HEK293 (cell line): ENCODE results near the gene DOK7.

ENCODE experiments used
- CTCF ChIA-PET: fragments of 350-600 bp; formaldehyde crosslinking; extraction: SDS; loops from one replicate; lab custom pipeline; 2021; ENCODE audit warnings: antibody characterized with exemption; lab: Yijun Ruan, JAX
- POLR2A ChIA-PET: fragments of 300-600 bp; formaldehyde crosslinking; extraction: SDS; loops from one replicate; lab custom pipeline; 2020; ENCODE audit warnings: antibody characterized with exemption, inconsistent platforms; lab: Yijun Ruan, JAX
- H3K27ac ChIP-seq: fragments of 200-500 bp; sonication (Bioruptor generic); 2 replicates; pipeline ENCODE4 v1.5.1; 2014; ENCODE audit warnings: low read depth, low read length, control low read depth, inconsistent platforms; ENCODE audit errors: extremely low read depth
- H3K36me3 ChIP-seq, 2 experiments: fragments of 200-500 bp in 1 of 2; sonication (Bioruptor generic) in 1 of 2; 1 replicate in 1 of 2; 2 replicates in 1 of 2; pipeline ENCODE4 v1.5.1; 2014 to 2017; ENCODE audit warnings: inconsistent platforms in 2 of 2, low read length in 2 of 2; ENCODE audit not compliant: control insufficient read depth in 2 of 2, insufficient read depth in 1 of 2
- H3K4me1 ChIP-seq: fragments of 200-500 bp; sonication (Bioruptor generic); 2 replicates; pipeline ENCODE4 v1.5.1; 2014; ENCODE audit warnings: mild to moderate bottlenecking, low read length, inconsistent platforms; ENCODE audit not compliant: control insufficient read depth, insufficient read depth
- H3K4me3 ChIP-seq: 2 replicates; pipeline ENCODE4 v1.5.1; 2011; ENCODE audit warnings: low read depth, mild to moderate bottlenecking, control low read depth, low read length, moderate library complexity
- H3K9me3 ChIP-seq: fragments of 200-500 bp; sonication (Bioruptor generic); 2 replicates; pipeline ENCODE4 v1.5.1; 2014; ENCODE audit warnings: low read depth, low read length, inconsistent platforms; ENCODE audit not compliant: control insufficient read depth, insufficient read depth
- GLI2 ChIP-seq: fragments of 450-650 bp; formaldehyde crosslinking; IDR thresholded peaks from 2 replicates; pipeline ENCODE4; 2017; ENCODE audit warnings: missing biosample characterization, missing genetic modification characterization, low read depth, borderline replicate concordance
- HOXD13 ChIP-seq: sonication (generic); formaldehyde crosslinking; IDR thresholded peaks from 2 replicates; pipeline ENCODE4 v1.8.0; 2022; ENCODE audit warnings: missing genetic modification reagents, borderline replicate concordance
- KLF16 ChIP-seq: fragments of 450-650 bp; formaldehyde crosslinking; IDR thresholded peaks from 2 replicates; pipeline ENCODE4 v1.5.1; 2017; ENCODE audit warnings: missing biosample characterization, missing genetic modification characterization
- MEIS1 ChIP-seq: sonication (generic); formaldehyde crosslinking; IDR thresholded peaks from 2 replicates; pipeline ENCODE4 v1.8.1; 2022; ENCODE audit warnings: missing genetic modification reagents, mild to moderate bottlenecking, borderline replicate concordance
- MZF1 ChIP-seq: fragments of 450-650 bp; formaldehyde crosslinking; IDR thresholded peaks from 2 replicates; pipeline ENCODE4 v1.5.1; 2017; ENCODE audit warnings: missing biosample characterization, missing genetic modification characterization, borderline replicate concordance
- OSR2 ChIP-seq: fragments of 450-650 bp; formaldehyde crosslinking; IDR thresholded peaks from 2 replicates; pipeline ENCODE4 v1.5.1; 2016; ENCODE audit warnings: missing biosample characterization, missing genetic modification characterization
- OVOL3 ChIP-seq: fragments of 450-650 bp; formaldehyde crosslinking; IDR thresholded peaks from 2 replicates; pipeline ENCODE4 v1.5.1; 2016; ENCODE audit warnings: missing biosample characterization, missing genetic modification characterization
- PBX3 ChIP-seq: sonication (generic); formaldehyde crosslinking; IDR thresholded peaks from 2 replicates; pipeline ENCODE4 v1.8.1; 2022; ENCODE audit warnings: mild to moderate bottlenecking, moderate library complexity, missing genetic modification reagents
- SCRT1 ChIP-seq: fragments of 450-650 bp; formaldehyde crosslinking; IDR thresholded peaks from 2 replicates; pipeline ENCODE4 v1.5.1; 2016; ENCODE audit warnings: missing biosample characterization, missing genetic modification characterization, borderline replicate concordance
- ZBTB1 ChIP-seq: fragments of 450-650 bp; formaldehyde crosslinking; IDR thresholded peaks from 2 replicates; pipeline ENCODE4 v1.5.1; 2016; ENCODE audit warnings: missing biosample characterization, missing genetic modification characterization
- ZBTB11 ChIP-seq: fragments of 450-650 bp; formaldehyde crosslinking; conservative IDR thresholded peaks from 2 replicates; pipeline ENCODE4 v1.5.1; 2016; ENCODE audit warnings: low read depth, missing biosample characterization, missing genetic modification characterization
- ZNF146 ChIP-seq: fragments of 450-650 bp; formaldehyde crosslinking; IDR thresholded peaks from 2 replicates; pipeline ENCODE4 v1.5.1; 2016; ENCODE audit warnings: missing biosample characterization, missing genetic modification characterization
- ZNF155 ChIP-seq: fragments of 450-650 bp; formaldehyde crosslinking; IDR thresholded peaks from 2 replicates; pipeline ENCODE4 v1.5.1; 2016; ENCODE audit warnings: missing biosample characterization, missing genetic modification characterization
- ZNF175 ChIP-seq: fragments of 450-650 bp; formaldehyde crosslinking; IDR thresholded peaks from 2 replicates; pipeline ENCODE4 v1.5.1; 2016; ENCODE audit warnings: missing biosample characterization, missing genetic modification characterization
- ZNF26 ChIP-seq: fragments of 450-650 bp; formaldehyde crosslinking; IDR thresholded peaks from 2 replicates; pipeline ENCODE4 v1.5.1; 2016; ENCODE audit warnings: missing biosample characterization, missing genetic modification characterization
- ZNF350 ChIP-seq: fragments of 450-650 bp; formaldehyde crosslinking; IDR thresholded peaks from 2 replicates; pipeline ENCODE4 v1.5.0; 2017; ENCODE audit warnings: missing biosample characterization, mild to moderate bottlenecking, missing genetic modification characterization
- ZNF449 ChIP-seq: fragments of 450-650 bp; formaldehyde crosslinking; IDR thresholded peaks from 2 replicates; pipeline ENCODE4 v1.5.1; 2017; ENCODE audit warnings: missing biosample characterization, mild to moderate bottlenecking, missing genetic modification characterization, moderate library complexity
- ZNF501 ChIP-seq: fragments of 450-650 bp; formaldehyde crosslinking; IDR thresholded peaks from 2 replicates; pipeline ENCODE4 v1.5.1; 2016; ENCODE audit warnings: missing biosample characterization, missing genetic modification characterization
- ZNF510 ChIP-seq: fragments of 450-650 bp; formaldehyde crosslinking; IDR thresholded peaks from 2 replicates; pipeline ENCODE4 v1.5.1; 2018; ENCODE audit warnings: mild to moderate bottlenecking, missing genetic modification characterization, missing biosample characterization; ENCODE audit not compliant: insufficient replicate concordance
- ZNF560 ChIP-seq: fragments of 450-650 bp; formaldehyde crosslinking; IDR thresholded peaks from 2 replicates; pipeline ENCODE4 v1.5.1; 2017; ENCODE audit warnings: missing biosample characterization, missing genetic modification characterization, borderline replicate concordance
- ZNF571 ChIP-seq: fragments of 450-650 bp; formaldehyde crosslinking; IDR thresholded peaks from 2 replicates; pipeline ENCODE4 v1.5.0; 2017; ENCODE audit warnings: missing biosample characterization, missing genetic modification characterization
- ZNF747 ChIP-seq: fragments of 450-650 bp; formaldehyde crosslinking; IDR thresholded peaks from 2 replicates; pipeline ENCODE4 v1.5.1; 2016; ENCODE audit warnings: missing biosample characterization, missing genetic modification characterization
- ZNF768 ChIP-seq: fragments of 450-650 bp; formaldehyde crosslinking; IDR thresholded peaks from 2 replicates; pipeline ENCODE4 v1.5.1; 2018; ENCODE audit warnings: missing biosample characterization, mild to moderate bottlenecking, missing genetic modification characterization
- ZSCAN16 ChIP-seq: fragments of 450-650 bp; formaldehyde crosslinking; IDR thresholded peaks from 2 replicates; pipeline ENCODE4 v1.5.1; 2016; ENCODE audit warnings: missing biosample characterization, missing genetic modification characterization

Gene DOK7

GRCh38 chr4:3500634-3501101, 37.6 kb downstream of the DOK7 start (continued):
- TF ChIP-seq ZNF449 (tag by site-specific recombination), result no peak
- TF ChIP-seq ZNF501 (tag by site-specific recombination), result no peak
- TF ChIP-seq ZNF510 (tag by site-specific recombination), result no peak
- TF ChIP-seq ZNF175 (tag by site-specific recombination), result no peak
- no peak for TF ChIP-seq ZNF155 (tag by site-specific recombination)
- TF ChIP-seq HOXD13, result no peak

- no peaks in the 10 kb centered on the region for H3K9me3 ChIP-seq
- H3K4me3 ChIP-seq, result no peak overlapping the region
- H3K27ac ChIP-seq, result no peak overlapping the region
- no peaks in the 10 kb centered on the region for H3K4me1 ChIP-seq
- ChIA-PET POLR2A (no interaction called here), CTCF (interaction anchor here (0.5 kb wide), 1 partner anchor 441 kb away, joined by 3 read pairs; no protein-coding TSS in a partner anchor)
- H3K36me3 ChIP-seq, result peaks cover 0 to 32% of the 10 kb centered on the region in 2 experiments; a peak in 2 of 3 replicates
- no peak for TF ChIP-seq ZBTB11 (tag by site-specific recombination)
- no peak for TF ChIP-seq ZNF768 (tag by site-specific recombination)
- TF ChIP-seq OVOL3, result no peak
- no peak for TF ChIP-seq ZBTB1
- TF ChIP-seq ZSCAN16 (tag by site-specific recombination), result no peak
- TF ChIP-seq ZNF350 (tag by site-specific recombination), result no peak
- no peak for TF ChIP-seq MZF1
- TF ChIP-seq ZNF501 (tag by site-specific recombination), result no peak
- no peak for TF ChIP-seq GLI2 (tag by site-specific recombination)
- no peak for TF ChIP-seq KLF16
- TF ChIP-seq ZNF560 (tag by site-specific recombination), result no peak
- no peak for TF ChIP-seq ZNF26 (tag by site-specific recombination)
- TF ChIP-seq ZNF571 (tag by site-specific recombination), result no peak
- TF ChIP-seq SCRT1, result no peak
- TF ChIP-seq MEIS1 (CRISPR knock-in tag), result no peak
- TF ChIP-seq ZNF747 (tag by site-specific recombination), result no peak
- no peak for TF ChIP-seq ZNF146 (tag by site-specific recombination)
- TF ChIP-seq OSR2 (tag by site-specific recombination), result no peak
- no peak for TF ChIP-seq PBX3
Observed at GRCh38 chr4:3501126-3501824, 38.2 kb downstream of the DOK7 start.
